GM18873 (cell line): ENCODE data around the gene MATCAP1.

Experiments used
- ATAC-seq: cut with Tn5 transposase; IDR thresholded peaks from one replicate; pipeline ENCODE4 v1.9.1; 2021; ENCODE audit warnings: mild to moderate bottlenecking, moderate library complexity, moderate number of reproducible peaks; ENCODE audit not compliant: unreplicated experiment, low FRiP score

MATCAP1 gene

DNA sequence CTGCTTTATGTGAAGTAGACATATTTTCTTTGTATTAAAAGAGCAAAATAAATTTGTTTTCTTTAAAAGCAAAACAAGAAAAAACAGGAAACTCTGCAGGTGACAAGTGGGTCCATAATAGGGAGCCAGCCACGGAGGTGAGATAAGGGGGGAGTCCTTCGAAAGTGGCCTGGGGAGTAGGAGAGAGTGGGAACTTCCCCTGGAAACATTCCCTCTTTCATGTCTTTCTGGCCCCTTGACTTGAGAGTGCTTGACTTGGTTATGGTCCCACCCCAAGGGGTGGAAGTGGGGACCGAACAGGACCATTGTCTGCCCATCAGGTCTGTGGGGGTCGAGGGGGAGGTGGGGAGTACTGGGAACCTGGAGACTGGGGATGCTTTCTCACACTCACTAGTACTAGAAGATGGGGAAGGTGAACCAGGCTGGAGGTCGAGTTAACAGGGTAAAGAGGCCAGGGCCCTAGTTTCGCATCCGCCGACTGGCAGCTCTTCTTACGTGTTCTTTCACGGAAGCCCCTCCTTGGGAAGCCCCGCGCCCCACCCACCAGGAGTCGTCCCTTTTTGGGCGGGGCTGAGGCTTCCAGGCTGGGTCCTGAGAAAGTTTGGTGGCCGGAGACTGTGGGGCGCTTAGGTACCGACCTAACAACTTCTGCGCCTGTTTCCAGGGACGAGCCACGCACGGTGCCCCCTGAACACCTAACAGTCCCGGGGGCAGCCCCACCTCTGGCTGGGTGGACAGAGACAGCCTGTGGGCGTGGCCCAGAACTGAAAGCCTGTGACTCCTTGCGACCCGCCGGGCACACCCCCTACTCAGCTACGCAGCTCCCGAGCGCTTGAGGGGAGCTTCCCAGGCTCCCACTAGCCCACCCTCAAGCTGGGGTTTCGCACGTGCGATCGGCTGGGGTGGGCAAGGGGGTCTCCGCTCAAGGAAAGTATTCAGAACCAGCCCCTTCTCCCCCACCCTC, 24.8 kb downstream of the MATCAP1 start:
- peak; percentile 46 for ATAC-seq

DNA sequence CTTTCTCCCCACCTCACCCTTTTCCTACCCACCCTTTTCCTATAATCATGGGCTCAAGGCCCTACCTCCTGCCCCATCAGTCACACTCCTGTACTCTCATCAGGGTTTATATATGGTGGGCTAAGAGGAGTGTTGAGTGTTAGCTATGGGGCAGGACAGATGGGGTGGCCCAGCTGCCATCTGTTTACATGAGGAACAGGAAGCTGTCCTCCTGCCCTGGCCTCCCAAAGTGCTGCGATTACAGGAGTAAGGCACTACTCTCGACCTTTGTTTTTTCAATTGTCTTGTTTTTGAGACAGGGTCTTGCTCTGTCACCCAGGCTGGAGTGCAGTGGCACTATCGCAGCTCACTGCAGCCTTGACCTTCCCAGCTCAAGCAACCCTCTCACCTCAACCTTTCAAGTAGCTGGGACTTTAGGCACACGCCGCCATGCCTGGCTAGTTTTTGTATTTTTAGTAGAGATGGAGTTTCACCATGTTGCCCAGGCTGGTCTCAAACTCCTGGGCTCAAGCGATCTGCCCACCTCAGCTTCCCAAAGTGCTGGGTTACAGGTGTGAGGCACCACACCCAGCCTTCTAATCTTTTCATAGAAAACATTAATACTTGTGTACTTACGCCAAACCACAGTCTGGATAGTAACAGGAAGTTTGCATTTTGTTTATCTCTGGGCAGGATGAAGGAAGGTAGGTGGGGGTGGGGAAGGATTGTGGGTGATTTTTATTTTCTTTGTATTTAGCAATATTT, 25.7 kb downstream of the MATCAP1 start:
- no peak for ATAC-seq

DNA sequence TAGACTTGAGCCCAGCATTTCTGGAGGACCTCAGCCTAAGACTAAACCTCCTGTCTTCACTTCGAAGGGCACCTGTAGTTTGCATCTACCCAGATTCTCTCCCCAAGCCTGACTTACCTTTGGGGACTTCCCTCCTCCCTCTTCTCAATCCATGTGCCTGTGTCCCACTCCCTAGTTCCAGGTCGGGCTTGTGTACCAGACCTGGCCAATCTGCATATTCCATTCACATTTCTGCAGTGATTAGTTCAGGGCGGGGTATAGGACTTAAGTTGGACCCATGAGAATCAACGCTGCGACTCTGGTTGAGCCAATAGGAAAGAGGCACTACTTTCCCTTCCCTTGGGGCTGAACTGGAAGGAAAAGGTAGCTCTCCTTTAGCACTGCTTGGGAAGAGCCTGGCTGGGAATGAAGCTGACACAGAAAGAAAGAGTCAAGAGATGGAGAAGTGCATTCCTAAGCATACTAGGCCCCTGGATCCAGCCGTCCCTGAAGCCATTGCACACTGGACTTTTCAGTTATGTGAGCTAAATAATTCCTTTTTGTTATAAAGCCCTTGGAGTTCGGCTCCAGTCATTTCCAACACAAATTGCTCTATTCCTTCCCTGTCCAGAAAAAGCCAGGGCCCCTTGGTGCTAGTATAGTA, 26.5 kb downstream of the MATCAP1 start:
- no peak for ATAC-seq

DNA sequence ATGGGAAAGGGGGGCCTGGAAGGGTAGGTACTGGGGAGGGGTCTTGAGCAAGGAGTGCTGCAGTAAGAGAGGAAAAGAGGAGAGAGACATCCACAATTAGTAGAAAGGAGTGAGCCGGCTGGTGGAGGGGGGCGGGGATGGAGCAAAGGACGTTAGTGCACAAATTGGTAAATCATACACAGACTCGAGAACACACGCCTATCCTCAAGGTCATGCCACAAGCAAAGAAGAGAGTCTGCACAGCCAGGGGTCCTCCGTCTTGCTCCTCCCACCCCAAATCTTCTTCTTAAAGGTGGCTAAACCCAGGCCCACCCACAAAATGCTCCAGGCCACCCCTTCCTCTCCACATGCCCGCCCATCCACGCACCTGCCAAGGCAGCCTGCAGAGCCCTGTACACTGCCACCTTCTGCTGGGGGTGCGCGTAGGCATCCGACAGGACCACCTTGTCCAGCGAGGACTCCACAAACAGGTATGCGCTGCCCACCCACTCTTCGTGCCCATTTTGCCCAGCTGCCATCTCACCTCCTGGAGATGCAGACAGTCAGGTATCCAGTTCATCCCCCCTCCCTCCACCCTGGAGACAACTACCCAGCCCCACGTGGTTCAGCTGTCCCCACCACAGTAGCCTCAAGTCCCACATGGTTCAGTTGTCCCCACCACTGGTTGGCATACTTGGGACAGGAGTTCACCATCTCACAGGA, 27.5 kb downstream of the MATCAP1 start:
- no peak for ATAC-seq

DNA sequence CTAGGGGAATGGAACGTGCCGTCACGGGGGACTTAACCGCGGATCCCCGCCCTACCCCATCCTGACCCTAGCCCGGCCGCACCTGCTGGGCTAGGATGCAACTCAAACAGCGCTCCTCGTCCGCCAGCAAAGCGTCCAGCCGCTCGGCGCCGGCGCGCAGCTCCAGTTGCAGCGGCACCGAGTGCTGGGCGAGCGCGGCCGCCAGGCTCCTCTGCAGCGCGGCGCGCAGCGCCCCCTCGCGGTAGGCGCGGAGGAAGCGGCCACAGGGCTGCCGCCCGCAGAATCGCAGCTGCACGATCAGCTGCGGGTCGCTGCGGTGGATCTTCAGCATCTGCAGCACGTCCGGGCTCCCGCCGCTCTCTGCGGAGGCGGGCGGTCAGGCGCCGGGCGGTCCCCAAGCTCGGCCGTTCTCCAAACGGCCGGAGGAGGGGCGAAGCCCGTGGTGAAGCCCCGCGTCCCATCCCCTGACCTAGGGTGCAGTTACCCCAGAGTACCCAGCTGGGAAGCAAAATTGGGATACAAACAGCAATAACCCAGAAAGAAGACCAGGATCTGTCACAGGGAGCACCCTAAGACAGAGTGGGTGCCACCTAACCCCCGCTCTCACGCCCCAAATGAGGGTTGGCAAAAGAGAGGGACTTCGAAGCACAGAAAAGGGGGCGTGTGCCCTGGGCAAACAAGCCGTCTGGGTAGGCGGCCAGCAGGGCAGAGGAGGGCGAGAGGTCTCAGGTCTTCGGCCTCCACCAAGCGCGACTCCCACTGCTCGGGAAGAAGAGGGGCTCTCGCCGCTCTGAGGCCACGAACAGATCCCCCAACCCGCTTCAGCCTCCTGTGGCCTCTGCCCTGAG, 28.2 kb downstream of the MATCAP1 start:
- ATAC-seq: no peak

DNA sequence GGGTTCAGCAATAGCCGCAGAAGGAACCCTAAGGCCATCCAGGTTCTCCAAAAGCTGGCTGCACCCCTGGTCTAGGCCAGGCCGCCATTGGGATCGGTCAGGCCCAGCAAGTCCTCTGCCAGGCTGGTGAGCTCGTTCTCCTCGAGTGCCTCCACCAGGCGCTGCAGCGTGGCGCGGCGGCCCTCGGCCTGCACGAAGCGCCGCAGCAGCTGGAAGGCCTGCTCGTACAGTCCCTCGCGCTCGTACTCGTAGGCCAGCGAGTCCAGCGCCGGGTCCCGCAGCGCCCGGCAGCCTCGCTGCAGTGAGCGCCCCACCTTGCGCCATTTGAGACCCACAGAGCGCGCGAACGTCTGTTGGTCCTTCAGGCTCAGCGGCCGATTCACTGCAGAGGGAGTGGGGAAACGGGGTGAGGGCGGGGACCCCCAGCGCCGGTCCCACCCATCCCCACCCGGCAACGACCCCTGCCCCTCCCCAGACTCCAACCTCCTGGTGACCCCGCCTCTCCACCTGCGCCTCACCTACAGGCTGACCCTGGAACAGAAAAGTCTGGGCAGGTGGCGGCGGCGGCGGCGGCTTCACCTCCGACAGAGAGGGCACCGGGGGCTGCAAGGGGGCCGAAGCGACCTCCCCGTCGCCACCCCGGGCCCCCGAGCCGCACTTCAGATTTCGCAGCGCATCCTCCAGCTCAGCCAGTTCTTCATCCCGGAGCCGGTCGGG, 29.0 kb downstream of the MATCAP1 start:
- no peak for ATAC-seq

DNA sequence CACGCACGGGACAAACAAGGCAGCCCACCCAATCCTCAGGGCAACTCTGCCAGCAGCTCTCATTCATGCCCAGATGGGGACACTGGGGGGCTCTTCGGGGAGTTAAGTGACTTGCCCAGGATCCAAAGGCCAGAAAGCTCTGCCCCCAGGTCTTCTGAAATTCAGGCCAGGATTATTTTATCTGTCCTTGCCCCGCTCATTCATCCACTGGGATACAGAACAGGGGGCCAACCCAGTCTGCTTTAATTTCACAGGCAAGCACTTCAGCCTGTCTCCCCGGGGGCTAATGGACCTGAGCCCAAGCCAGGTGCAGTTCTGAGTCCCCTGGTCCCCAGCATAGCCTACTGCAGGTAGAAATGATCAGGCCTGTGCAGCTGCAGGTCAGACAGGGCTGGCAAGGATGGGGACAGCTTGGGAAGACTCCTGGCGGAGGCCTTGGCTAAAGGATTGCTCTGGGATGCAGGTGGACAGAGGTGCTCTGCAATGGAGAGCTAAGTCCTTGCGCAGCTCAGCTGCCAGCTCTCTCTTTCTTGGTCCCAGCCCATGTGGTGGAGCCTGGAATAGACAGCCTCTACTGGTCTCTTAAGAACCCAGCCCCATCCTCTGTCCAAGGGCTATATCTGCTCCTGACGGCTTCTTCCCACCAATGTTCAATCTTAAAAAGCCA, 32.2 kb downstream of the MATCAP1 start:
- ATAC-seq: no peak

DNA sequence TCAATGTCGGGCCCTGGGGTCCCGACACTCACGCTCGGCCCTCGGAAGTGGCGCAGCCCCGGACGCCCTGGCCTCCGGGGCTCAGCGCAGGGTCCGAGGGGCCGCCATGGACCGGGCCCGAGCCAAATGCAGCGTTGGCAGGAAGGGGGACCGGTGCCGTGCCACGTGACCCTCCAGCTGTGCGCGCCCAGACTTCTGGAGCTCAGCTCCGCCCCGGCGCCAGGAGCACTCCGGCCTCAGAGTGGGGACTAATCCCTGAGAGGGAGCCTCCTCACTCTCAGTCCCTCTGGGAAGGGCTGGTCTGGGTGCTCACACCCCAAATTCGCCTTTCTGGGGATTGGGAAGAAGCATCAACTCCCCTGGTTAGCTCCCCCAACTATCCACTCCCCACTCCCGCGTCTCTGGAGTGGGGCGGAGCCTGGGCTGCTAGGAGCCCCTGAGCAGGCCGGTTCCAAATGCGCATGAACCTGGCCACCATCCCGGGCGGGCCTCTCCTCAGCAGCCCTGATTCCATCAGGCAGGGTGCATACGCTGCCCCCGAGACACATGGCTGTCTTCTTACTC, 32.8 kb downstream of the MATCAP1 start, which contains the start of gene B3GNT9:
Gene B3GNT9, minus strand, starts transcription at position 166 of the 564 bp plus-strand sequence. CDS start 513 bp downstream, outside the sequence.
- ATAC-seq: no peak

DNA sequence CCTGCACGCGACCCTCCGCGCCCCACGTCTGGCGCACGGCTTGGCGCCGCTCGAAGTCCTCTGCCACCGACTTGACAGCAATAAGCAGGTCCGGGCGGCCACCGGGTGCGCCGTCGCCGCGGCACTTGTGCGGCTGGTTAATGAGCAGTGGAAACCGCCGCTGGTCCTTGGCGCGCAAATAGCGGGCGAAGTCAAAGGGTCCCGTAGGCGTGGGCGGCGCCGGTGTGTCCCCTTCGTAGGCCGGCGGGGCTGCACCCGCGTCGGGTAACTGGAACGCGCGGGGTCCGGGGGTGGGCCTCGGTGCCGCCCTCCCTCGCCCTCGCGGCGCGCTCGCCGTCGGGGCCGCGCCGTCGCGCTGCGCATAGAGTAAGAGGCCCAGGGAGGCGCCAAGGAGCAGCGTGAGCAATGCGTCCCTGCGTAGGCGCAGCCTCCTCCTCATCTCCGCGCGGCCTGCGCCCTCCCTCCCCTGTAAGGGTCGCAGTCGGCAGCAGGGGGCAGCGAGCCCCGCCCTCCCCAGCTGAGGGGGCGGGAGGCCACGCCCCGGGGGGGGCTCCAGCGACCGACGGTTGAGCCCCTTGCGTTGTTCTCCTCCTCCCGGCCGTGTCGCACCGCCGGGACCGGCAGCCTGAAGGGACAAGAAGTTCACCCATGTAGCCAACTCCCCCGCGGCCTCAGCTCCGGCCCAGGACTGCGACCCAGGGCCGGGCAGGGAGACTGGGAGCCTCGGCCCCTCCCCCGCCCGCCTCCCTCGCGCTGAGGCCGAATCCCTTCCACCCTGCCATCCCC, 33.5 kb downstream of the MATCAP1 start:
- ATAC-seq: no peak

DNA sequence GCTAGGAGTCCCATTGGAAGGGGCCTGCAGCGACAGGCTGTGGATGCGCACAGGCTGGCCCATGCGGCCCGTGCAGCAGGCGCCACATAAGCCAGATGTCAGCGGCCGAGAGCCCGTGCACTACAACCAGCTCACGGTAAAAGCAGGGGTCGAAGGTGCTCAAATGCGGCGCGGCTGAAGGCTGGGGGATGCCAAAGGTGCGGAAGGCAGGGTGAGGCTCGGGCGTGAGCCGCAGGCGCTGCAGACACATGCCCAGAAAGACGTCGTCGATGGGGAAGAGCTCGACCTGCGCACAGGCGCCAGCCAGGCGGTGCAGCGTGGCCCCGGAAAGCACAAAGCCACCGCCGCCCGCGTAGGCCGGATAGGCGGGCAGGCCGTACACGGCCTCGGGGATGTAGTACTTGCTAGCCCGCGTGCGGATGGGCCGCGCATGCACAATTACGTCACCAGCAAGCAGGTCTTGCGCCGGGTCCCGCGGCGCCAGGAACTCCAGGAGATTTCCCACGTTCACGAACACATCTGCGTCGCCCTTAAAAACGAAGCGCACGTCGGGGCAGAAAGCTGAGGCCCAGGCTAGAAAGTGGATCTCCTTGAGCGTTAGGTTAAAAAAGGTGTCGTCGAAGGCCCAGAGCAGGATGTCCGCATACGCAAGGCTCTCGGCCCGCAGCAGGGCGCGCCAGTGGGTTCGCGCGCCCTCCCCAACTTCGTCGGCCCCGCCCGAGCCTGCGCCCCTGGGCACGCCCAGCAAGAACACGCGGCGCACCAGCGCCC, 34.3 kb downstream of the MATCAP1 start:
- no peak for ATAC-seq

DNA sequence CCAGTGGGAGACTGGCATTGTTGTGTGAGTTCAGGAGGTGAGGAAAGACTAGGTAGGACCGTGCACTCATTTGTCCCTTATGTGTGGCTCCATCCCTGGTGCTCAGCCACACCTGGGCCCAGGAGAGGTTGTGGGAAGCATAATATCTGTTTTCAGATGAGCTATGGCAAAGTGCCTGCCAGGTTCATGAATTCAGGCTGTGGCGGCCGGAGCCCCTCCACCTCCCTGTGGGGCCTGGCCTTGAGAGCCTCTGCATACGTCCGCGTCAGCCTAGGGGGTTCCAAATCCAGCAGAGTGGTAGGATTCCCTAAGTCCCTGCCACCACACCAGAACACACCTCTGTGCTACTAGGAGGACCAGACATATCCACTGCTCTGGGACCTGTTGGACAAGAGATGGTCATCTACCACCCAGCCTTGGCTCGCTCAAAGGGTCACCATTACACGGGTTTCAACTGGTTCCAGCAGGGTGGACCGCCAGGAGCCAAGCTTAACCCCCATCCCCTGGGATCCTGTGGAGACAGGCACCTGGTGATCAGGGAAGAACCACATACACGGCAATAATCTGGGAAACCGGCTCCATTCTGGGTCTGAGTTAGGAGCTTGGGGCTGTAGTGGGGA, 35.0 kb downstream of the MATCAP1 start:
- ATAC-seq: no peak

DNA sequence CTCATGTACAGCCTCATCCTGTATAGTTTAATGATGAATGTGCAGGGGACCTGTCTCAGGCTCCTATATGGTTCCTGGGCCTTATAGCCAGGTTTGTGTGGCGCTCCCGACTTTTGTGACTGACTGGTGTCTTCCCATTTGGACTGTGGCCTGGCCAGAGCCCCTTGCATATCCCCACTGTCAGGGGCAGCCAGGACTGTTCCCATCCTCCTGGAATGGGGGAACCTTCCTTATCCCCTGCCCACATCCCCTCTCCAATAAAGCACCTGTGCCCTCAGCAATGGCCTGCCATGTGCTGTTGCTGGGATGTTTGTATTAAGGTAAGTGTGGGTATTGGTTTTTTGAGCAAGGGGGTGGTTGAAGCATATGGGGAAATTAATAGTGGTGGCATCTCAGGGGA, 35.5 kb downstream of the MATCAP1 start:
- no peak for ATAC-seq

DNA sequence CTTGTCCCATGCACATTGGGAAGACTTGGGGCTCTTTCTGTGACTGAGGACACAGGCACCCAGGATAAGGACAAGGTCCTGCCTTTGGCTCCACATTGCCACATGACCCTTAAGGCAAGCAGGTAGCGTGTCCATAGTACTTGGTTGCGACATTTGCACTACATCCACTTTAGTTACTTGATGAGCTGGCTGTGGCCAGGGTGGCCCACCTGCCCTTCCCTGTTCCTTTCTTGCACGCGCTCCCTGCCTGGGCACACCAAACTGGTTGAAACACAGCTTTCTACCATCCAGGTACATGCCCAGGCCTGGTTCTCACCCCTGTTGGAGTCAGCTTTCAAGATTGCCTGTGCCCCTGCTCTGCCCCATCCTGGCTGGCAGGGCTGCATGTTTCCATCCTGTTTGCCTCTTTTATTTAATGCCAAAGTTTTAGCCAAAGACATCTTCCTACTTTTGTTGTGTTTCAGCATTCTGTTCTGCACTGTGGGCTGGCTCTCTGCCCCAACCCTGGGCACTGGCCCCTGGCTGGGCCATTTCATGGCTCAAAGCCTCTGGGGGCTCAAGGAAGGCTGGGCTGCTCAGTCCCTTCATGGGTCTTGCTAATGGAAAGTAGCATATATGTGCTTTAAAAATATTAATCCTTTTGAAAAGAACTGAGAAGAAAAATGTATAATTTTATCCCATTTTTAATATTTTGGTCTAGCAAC, 36.2 kb downstream of the MATCAP1 start:
- ATAC-seq: no peak

DNA sequence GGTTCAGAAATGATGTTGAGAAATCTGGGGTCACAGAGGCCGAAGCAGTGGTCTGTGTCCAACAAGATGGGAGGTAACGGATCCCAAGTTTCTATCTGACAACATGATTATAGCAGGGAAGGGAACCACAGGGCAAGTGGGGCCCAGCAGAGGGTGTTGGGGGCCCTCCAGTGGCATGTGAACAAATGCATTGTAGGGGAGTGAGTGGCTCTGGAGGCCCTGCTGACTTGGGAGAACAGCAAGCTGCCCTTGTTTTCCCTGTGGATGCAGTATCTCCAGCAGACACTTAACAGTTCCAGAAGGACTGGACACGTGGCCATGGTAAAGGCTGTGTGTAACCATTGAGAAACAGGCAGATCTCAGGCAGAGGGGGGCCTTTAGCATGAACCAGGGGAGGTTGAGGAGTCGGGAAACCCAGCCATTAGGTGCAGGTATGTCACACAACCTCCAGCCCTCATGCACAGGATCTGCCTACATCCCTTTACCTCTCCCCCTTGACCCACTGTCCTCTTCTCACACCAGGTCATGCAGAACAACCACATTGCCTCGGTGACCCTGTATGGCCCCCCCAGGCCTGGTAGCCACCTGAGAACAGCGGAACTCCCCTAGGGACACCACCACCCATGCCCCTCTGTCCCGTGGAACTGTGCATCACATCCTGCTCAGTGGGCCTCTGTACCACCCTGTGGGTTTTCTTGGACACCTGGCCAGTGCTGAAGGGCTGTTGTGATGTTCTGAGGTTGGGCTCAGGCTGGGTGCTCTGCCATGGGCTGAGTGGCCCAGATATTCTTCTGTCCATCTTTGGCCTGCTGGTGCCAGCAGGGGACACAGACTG, 37.0 kb downstream of the MATCAP1 start:
- ATAC-seq: no peak

DNA sequence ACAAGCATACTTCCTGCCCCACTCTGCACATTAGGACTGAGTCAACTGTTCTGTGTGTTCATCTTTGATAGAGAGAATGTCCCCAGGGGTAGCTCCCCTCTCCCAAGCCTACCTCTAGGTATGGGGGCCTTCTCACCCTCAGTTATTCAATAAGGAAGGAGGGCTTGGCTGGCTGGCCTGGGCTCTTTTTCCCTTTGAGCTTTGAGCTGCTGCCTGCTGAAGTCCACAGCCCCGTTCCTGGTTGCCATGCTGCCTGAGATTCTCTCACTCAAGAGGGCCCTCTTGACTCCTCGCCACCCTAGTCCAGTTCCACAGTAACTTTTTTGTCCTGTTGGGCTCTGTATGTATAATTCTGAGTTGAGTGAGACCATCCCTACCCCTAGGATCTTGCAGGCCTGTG, 38.0 kb downstream of the MATCAP1 start:
- ATAC-seq: no peak
